Loucy (cell line): Measurements from ENCODE around the gene PSMD1.
"Not testable (repeated sequence)": the region's sequence is repeated elsewhere in the genome, so short reads cannot be mapped to it uniquely, and the experiment has no call there.

Experiments used
- H2AFZ ChIP-seq: fragments of 200-600 bp; sonication (generic); 2 replicates; pipeline ENCODE4 v1.6.0; 2016; ENCODE audit warnings: antibody characterized with exemption, mild to moderate bottlenecking, low read length, moderate library complexity
- H3F3A ChIP-seq: fragments of 200-600 bp; 2 replicates; pipeline ENCODE4 v1.6.0; 2016; ENCODE audit warnings: antibody characterized with exemption, low read depth, mild to moderate bottlenecking
- H3K27me3 ChIP-seq: fragments of 200-600 bp; sonication (generic); 2 replicates; pipeline ENCODE4 v1.6.1; 2014; ENCODE audit warnings: low read length, mild to moderate bottlenecking; ENCODE audit not compliant: insufficient read depth, poor library complexity, severe bottlenecking
- H3K36me3 ChIP-seq: fragments of 200-600 bp; sonication (generic); 2 replicates; pipeline ENCODE4 v1.6.1; 2016; ENCODE audit warnings: low read length; ENCODE audit not compliant: insufficient read depth
- H3K4me1 ChIP-seq: fragments of 200-600 bp; sonication (generic); 2 replicates; pipeline ENCODE4 v1.5.1; 2014; ENCODE audit warnings: low read length, mild to moderate bottlenecking; ENCODE audit not compliant: insufficient read depth, poor library complexity, severe bottlenecking
- H3K4me2 ChIP-seq: fragments of 200-600 bp; sonication (generic); 2 replicates; pipeline ENCODE4 v1.6.0; 2014; ENCODE audit warnings: antibody characterized with exemption, low read length, low read depth, mild to moderate bottlenecking; ENCODE audit not compliant: poor library complexity, severe bottlenecking
- H3K4me3 ChIP-seq: fragments of 200-600 bp; sonication (generic); 2 replicates; pipeline ENCODE4 v1.5.1; 2014; ENCODE audit warnings: low read length, mild to moderate bottlenecking, mixed read lengths; ENCODE audit not compliant: poor library complexity, severe bottlenecking
- H3K79me2 ChIP-seq: fragments of 200-600 bp; sonication (generic); 2 replicates; pipeline ENCODE4 v1.6.1; 2014; ENCODE audit warnings: low read length; ENCODE audit not compliant: insufficient read depth
- H3K9ac ChIP-seq: fragments of 200-600 bp; sonication (generic); 2 replicates; pipeline ENCODE4 v1.6.0; 2014; ENCODE audit warnings: mild to moderate bottlenecking, low read depth, low read length, moderate library complexity; ENCODE audit not compliant: poor library complexity, severe bottlenecking
- H3K9me2 ChIP-seq: fragments of 200-600 bp; sonication (generic); replicated peaks from 2 replicates; pipeline ENCODE4 v1.6.1; 2016; ENCODE audit warnings: low read depth, low read length, mixed read lengths
- H3K9me3 ChIP-seq: fragments of 200-600 bp; sonication (generic); 2 replicates; pipeline ENCODE4 v1.6.1; 2014; ENCODE audit warnings: mild to moderate bottlenecking, antibody characterized with exemption, low read length, low read depth; ENCODE audit not compliant: insufficient read depth
- H4K20me1 ChIP-seq: fragments of 200-600 bp; sonication (generic); 2 replicates; pipeline ENCODE4 v1.6.0; 2014; ENCODE audit warnings: antibody characterized with exemption, low read length, mild to moderate bottlenecking; ENCODE audit not compliant: insufficient read depth, poor library complexity, severe bottlenecking
- CTCF ChIP-seq: fragments of 200-600 bp; sonication (generic); conservative IDR thresholded peaks from 2 replicates; pipeline ENCODE4 v1.5.1; 2014; ENCODE audit warnings: mild to moderate bottlenecking, antibody characterized with exemption, low read length
- EZH2phosphoT487 ChIP-seq: fragments of 200-600 bp; IDR thresholded peaks from 2 replicates; pipeline ENCODE4 v1.6.1; 2018; ENCODE audit warnings: antibody characterized with exemption, mild to moderate bottlenecking, moderate library complexity, borderline replicate concordance

Gene PSMD1

GRCh38 chr2:231018184-231018583, 38.5 kb upstream of the PSMD1 start:
- no peaks in the 10 kb centered on the region for H3K27me3 ChIP-seq
- H3F3A ChIP-seq = no peaks in the 10 kb centered on the region
- H3K4me1 ChIP-seq = no peaks in the 10 kb centered on the region
- H3K9me3 ChIP-seq = no peaks in the 10 kb centered on the region
- H3K4me3 ChIP-seq = no peak overlapping the region
- no peak overlapping the region for H3K9ac ChIP-seq
- no peak overlapping the region for H2AFZ ChIP-seq
- no peak overlapping the region for H3K4me2 ChIP-seq
- TF ChIP-seq CTCF = no peak
- TF ChIP-seq EZH2phosphoT487 = no peak
- H3K36me3 ChIP-seq = no peaks in the 10 kb centered on the region
- no peaks in the 10 kb centered on the region for H3K9me2 ChIP-seq
- no peaks in the 10 kb centered on the region for H4K20me1 ChIP-seq
- no peaks in the 10 kb centered on the region for H3K79me2 ChIP-seq

- H3K4me1 ChIP-seq, H3K9ac ChIP-seq, H4K20me1 ChIP-seq, H3K4me3 ChIP-seq, H3K36me3 ChIP-seq, H3K4me2 ChIP-seq, H3F3A ChIP-seq, H3K9me3 ChIP-seq, H2AFZ ChIP-seq, H3K9me2 ChIP-seq, H3K27me3 ChIP-seq, H3K79me2 ChIP-seq: not testable (repeated sequence)
Observed at GRCh38 chr2:231025059-231025458, 31.6 kb upstream of the PSMD1 start.

- H3F3A ChIP-seq = no peaks in the 10 kb centered on the region
- no peak overlapping the region for H2AFZ ChIP-seq
- no peak overlapping the region for H3K9ac ChIP-seq
- no peak for TF ChIP-seq CTCF
- no peak for TF ChIP-seq EZH2phosphoT487
- H3K4me2 ChIP-seq = no peak overlapping the region
- H3K27me3 ChIP-seq = no peaks in the 10 kb centered on the region
- no peaks in the 10 kb centered on the region for H3K36me3 ChIP-seq
- no peaks in the 10 kb centered on the region for H4K20me1 ChIP-seq
- H3K79me2 ChIP-seq = no peaks in the 10 kb centered on the region
- no peak overlapping the region for H3K4me3 ChIP-seq
- H3K4me1 ChIP-seq = no peaks in the 10 kb centered on the region
- H3K9me2 ChIP-seq = no peaks in the 10 kb centered on the region
- no peaks in the 10 kb centered on the region for H3K9me3 ChIP-seq
Observed at GRCh38 chr2:231028889-231029288, 27.8 kb upstream of the PSMD1 start.

GRCh38 chr2:231029563-231029962, 27.1 kb upstream of the PSMD1 start:
- Histone ChIP-seq H3K27me3 (no peaks in the 10 kb centered on the region), H2AFZ (no peak overlapping the region), H3K79me2 (no peaks in the 10 kb centered on the region), H3F3A (no peaks in the 10 kb centered on the region), H3K4me3 (no peak overlapping the region), H3K9ac (no peak overlapping the region), H4K20me1 (no peaks in the 10 kb centered on the region), H3K36me3 (no peaks in the 10 kb centered on the region), H3K9me3 (no peaks in the 10 kb centered on the region), H3K9me2 (no peaks in the 10 kb centered on the region), H3K4me2 (no peak overlapping the region), H3K4me1 (no peaks in the 10 kb centered on the region)
- no peak for TF ChIP-seq EZH2phosphoT487
- no peak for TF ChIP-seq CTCF
